ENCODE data around the gene STON1.

GRCh38 chr2:48558456-48558855 is 28.5 kb downstream of the STON1 start:
- TF ChIP-seq CTCF (IDR thresholded peaks at IDR 0.05) (no peak), JUN (IDR thresholded peaks at IDR 0.05) (no peak), POLR2A (IDR thresholded peaks at IDR 0.05; ENCODE audit: low read length) (no peak), RNF2 (IDR thresholded peaks at IDR 0.05; ENCODE audit: borderline replicate concordance, low read depth) (no peak), JUNB (IDR thresholded peaks at IDR 0.05) (no peak), CHD2 (IDR thresholded peaks at IDR 0.05; ENCODE audit: low read length, partially characterized antibody) (no peak), E2F6 (IDR thresholded peaks at IDR 0.05; ENCODE audit: borderline replicate concordance, low read depth) (no peak), EP300 (IDR thresholded peaks at IDR 0.05) (no peak)
- TF ChIP-seq, protein P1, sequence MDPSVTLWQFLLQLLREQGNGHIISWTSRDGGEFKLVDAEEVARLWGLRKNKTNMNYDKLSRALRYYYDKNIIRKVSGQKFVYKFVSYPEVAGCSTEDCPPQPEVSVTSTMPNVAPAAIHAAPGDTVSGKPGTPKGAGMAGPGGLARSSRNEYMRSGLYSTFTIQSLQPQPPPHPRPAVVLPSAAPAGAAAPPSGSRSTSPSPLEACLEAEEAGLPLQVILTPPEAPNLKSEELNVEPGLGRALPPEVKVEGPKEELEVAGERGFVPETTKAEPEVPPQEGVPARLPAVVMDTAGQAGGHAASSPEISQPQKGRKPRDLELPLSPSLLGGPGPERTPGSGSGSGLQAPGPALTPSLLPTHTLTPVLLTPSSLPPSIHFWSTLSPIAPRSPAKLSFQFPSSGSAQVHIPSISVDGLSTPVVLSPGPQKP (IDR thresholded peaks at IDR 0.05; ENCODE audit: low read depth, low read length) = no peak
